MCF 10A (cell line): Measurements from ENCODE around the gene DIP2C. TPM values are rescaled to one million over a fixed set of nuclear protein-coding genes. Genes with fewer than 3 reads are reported as not detected.
"Not testable (repeated sequence)": the region's sequence is repeated elsewhere in the genome, so short reads cannot be mapped to it uniquely, and the experiment has no call there.

ENCODE experiments used
- BruUV-seq: library from RNA; stranded (reverse); fragments of 400-500 nt; replicated peaks from 2 replicates; lab custom pipeline; 2021; lab: Mats Ljungman, UMichigan
- CTCF ChIA-PET: fragments of 300-600 bp; sonication (Branson Sonifier 250); formaldehyde crosslinking; extraction: SDS; loops from one replicate; lab custom pipeline; 2021; ENCODE audit warnings: antibody characterized with exemption, inconsistent platforms; lab: Yijun Ruan, JAX
- POLR2A ChIA-PET: fragments of 300-600, 350-650 bp; sonication (Branson Sonifier 250); formaldehyde crosslinking; extraction: SDS; loops from one replicate; lab custom pipeline; 2020; ENCODE audit warnings: antibody characterized with exemption, inconsistent platforms; lab: Yijun Ruan, JAX
- DNase-seq: peaks from one replicate; pipeline ENCODE4 v3.0.0-alpha.2; 2018; ENCODE audit not compliant: unreplicated experiment
- H3K27ac Mint-ChIP-seq: one replicate; pipeline ENCODE4 v1.8.0; 2022; ENCODE audit warnings: mild to moderate bottlenecking, low read depth, mixed read lengths; ENCODE audit not compliant: unreplicated experiment
- H3K27me3 Mint-ChIP-seq: one replicate; pipeline ENCODE4 v1.8.0; 2022; ENCODE audit warnings: mixed read lengths; ENCODE audit not compliant: insufficient read depth, unreplicated experiment
- H3K36me3 Mint-ChIP-seq: one replicate; pipeline ENCODE4 v1.8.0; 2022; ENCODE audit warnings: mild to moderate bottlenecking, moderate library complexity, mixed read lengths; ENCODE audit not compliant: insufficient read depth, unreplicated experiment
- H3K4me1 Mint-ChIP-seq: one replicate; pipeline ENCODE4 v1.8.0; 2022; ENCODE audit warnings: mixed read lengths; ENCODE audit not compliant: insufficient read depth, unreplicated experiment
- H3K4me3 Mint-ChIP-seq: one replicate; pipeline ENCODE4 v1.8.0; 2022; ENCODE audit warnings: mild to moderate bottlenecking, moderate library complexity, mixed read lengths; ENCODE audit not compliant: unreplicated experiment
- H3K9me3 Mint-ChIP-seq: one replicate; pipeline ENCODE4 v1.8.0; 2022; ENCODE audit warnings: mixed read lengths; ENCODE audit not compliant: unreplicated experiment
- intact Hi-C: fragments of 100-400 bp; cut with micrococcal nuclease; formaldehyde crosslinking; loops from 2 replicates; pipeline ENCODE4 v1.14.1; 2022
- total RNA-seq: library from RNA; stranded (reverse); gene quantifications from 2 replicates; pipeline ENCODE4 v1.2.3, GENCODE V29; 2022
- TF ChIP-seq, protein P1 (sequence below): fragments of 200-600 bp; IDR thresholded peaks from one replicate; pipeline ENCODE4 v1.8.0; 2022; ENCODE audit warnings: antibody characterized with exemption, mild to moderate bottlenecking; ENCODE audit not compliant: unreplicated experiment

Gene DIP2C
- total RNA-seq, 1 experiment from 2014 or later = 0.37 TPM

DNA sequence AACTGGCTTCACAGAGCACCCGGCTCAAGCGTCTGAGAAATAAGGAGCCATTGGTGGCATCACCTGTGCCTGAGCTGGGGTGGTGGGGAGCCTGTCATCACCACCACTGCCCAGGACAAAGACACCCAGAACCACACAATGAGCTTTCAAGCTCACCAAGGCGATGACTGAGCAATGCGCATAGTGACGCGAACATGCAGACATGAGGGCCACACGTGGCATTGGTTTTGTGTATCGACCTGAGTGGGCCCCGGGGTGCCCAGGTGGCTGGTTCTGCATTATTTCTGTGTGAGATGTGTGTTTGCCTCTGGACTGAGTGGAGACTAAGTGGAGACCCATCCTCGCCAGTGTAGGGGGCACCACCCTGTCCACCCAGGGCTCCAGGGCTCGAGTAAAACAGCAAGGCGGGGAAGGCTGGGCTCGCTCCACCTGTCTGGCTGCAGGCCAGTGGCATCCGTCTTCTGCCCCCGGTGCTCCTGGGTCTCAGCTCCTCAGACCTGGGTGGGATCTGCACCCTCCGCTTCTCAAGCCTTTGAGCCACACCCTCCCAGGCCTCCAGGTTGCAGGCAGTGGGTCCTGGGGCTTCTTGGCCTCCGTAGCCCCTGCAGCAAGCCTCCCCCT, 92.6 kb downstream of the DIP2C start:
- H3K9me3 Mint-ChIP-seq = no peaks in the 10 kb centered on the region
- TF ChIP-seq, protein P1, sequence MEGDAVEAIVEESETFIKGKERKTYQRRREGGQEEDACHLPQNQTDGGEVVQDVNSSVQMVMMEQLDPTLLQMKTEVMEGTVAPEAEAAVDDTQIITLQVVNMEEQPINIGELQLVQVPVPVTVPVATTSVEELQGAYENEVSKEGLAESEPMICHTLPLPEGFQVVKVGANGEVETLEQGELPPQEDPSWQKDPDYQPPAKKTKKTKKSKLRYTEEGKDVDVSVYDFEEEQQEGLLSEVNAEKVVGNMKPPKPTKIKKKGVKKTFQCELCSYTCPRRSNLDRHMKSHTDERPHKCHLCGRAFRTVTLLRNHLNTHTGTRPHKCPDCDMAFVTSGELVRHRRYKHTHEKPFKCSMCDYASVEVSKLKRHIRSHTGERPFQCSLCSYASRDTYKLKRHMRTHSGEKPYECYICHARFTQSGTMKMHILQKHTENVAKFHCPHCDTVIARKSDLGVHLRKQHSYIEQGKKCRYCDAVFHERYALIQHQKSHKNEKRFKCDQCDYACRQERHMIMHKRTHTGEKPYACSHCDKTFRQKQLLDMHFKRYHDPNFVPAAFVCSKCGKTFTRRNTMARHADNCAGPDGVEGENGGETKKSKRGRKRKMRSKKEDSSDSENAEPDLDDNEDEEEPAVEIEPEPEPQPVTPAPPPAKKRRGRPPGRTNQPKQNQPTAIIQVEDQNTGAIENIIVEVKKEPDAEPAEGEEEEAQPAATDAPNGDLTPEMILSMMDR = no peak
- no peaks in the 10 kb centered on the region for H3K36me3 Mint-ChIP-seq
- intact Hi-C loops = no loop called here
- ChIA-PET POLR2A (no interaction called here), CTCF (no interaction called here)
- BruUV-seq = no TSS peak
- H3K4me3 Mint-ChIP-seq = no peak overlapping the region
- no peak for DNase-seq
- H3K4me1 Mint-ChIP-seq = no peaks in the 10 kb centered on the region
- peaks cover 38% of the 10 kb centered on the region for H3K27me3 Mint-ChIP-seq
- no peak overlapping the region for H3K27ac Mint-ChIP-seq

DNA sequence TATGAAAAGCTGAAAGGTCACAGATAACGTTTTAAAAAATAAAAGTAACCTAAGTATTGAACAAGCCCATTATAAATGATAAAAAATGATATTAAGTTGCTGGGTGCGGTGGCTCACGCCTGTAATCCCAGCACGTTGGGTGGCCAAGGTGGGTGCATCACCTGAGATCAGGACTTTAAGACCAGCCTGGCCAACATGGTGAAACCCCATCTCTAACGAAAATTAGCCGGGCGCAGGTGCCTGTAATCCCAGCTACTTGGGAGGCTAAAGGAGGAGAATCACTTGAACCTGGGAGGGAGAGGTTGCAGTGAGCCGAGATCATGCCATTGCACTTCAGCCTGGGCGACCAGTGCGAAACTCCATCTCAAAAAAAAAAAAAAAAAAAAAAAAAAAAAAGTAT, 93.3 kb downstream of the DIP2C start:
- peaks cover 45% of the 10 kb centered on the region for H3K27me3 Mint-ChIP-seq
- H3K9me3 Mint-ChIP-seq, intact Hi-C loops, H3K36me3 Mint-ChIP-seq, H3K27ac Mint-ChIP-seq, POLR2A ChIA-PET, BruUV-seq, DNase-seq, CTCF ChIA-PET, H3K4me3 Mint-ChIP-seq, H3K4me1 Mint-ChIP-seq: not testable (repeated sequence)

DNA sequence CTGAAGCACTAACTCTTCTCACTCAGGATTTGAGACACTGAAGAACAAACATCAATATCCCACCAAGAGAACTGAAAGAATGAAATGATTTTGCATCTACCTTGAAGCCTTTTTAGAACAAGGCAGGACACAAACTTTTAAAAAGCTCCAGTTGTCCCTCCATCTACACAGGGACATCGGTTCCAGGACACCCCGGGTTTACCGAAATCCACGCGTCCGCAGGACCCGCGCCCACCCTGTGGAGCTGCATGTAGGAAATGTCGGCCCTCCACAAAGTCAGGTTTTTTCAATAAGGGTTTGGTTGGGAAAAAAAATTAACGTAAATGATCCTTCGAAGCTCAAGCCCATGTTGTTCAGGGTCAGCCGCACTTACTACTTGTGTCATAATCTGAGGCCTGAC, 94.0 kb downstream of the DIP2C start:
- BruUV-seq = no TSS peak
- POLR2A ChIA-PET = no interaction called here
- no peak for DNase-seq
- no peaks in the 10 kb centered on the region for H3K9me3 Mint-ChIP-seq
- H3K4me3 Mint-ChIP-seq = no peak overlapping the region
- TF ChIP-seq, protein P1 = no peak
- H3K36me3 Mint-ChIP-seq = no peaks in the 10 kb centered on the region
- peaks cover 52% of the 10 kb centered on the region for H3K27me3 Mint-ChIP-seq
- CTCF ChIA-PET = interaction anchor here (0.7 kb wide), 1 partner anchor 85 kb away, joined by 3 read pairs; no protein-coding TSS in a partner anchor
- H3K27ac Mint-ChIP-seq = no peak overlapping the region
- H3K4me1 Mint-ChIP-seq = no peaks in the 10 kb centered on the region
- intact Hi-C loops = no loop called here

DNA sequence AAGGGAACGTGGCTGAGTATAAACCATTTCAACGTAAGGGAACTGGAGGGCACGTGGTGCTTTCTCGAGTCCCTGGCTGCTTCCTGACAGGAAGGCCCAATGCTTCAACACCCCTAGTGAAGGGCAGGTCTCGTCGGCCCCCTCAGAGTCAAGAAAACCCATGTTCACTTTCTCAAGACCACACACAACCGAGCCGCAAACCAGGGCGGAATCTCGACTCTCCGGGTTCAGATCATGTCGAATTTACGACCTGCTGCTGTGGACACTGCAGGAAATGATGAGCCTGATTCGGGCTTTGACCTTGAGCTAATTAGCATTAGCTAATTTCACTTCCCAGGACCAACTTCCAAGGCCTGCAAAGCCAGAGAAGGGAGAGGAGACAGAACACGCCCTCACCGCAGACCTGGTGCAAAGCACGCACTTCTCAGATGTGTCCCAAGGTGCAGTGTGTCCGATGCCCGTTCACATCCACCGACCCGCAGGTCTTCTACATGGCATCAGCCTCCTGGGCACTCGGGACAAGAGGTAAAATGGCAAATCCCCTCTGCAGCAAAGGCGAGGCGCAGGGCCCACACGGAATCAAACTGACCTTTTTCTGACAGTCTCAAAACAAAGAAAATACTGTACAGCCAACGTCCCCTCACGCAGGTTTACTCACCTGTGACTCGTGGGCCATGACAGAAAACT, 94.7 kb downstream of the DIP2C start:
- no peak overlapping the region for H3K4me3 Mint-ChIP-seq
- H3K36me3 Mint-ChIP-seq = no peaks in the 10 kb centered on the region
- ChIA-PET CTCF (no interaction called here), POLR2A (no interaction called here)
- no peaks in the 10 kb centered on the region for H3K4me1 Mint-ChIP-seq
- intact Hi-C loops = no loop called here
- no peak overlapping the region for H3K27ac Mint-ChIP-seq
- peaks cover 52% of the 10 kb centered on the region for H3K27me3 Mint-ChIP-seq
- BruUV-seq = no TSS peak
- no peaks in the 10 kb centered on the region for H3K9me3 Mint-ChIP-seq
- no peak for DNase-seq
- TF ChIP-seq, protein P1 = no peak
